AG04450 (cell line): ENCODE results near the gene PCYT1A. TPM values are rescaled to one million over a fixed set of nuclear protein-coding genes. Genes with fewer than 3 reads are reported as not detected.
"Not testable (repeated sequence)": the region's sequence is repeated elsewhere in the genome, so short reads cannot be mapped to it uniquely, and the experiment has no call there.

Source experiments
- CTCF ChIA-PET: fragments of 300-600, 350-600 bp; formaldehyde crosslinking; extraction: SDS; loops from one replicate; lab custom pipeline; 2022; ENCODE audit warnings: antibody characterized with exemption, inconsistent platforms; lab: Charles Lee
- POLR2A ChIA-PET: fragments of 350-600 bp; formaldehyde crosslinking; extraction: SDS; loops from one replicate; lab custom pipeline; 2021; ENCODE audit warnings: antibody characterized with exemption, inconsistent platforms; lab: Yijun Ruan, JAX
- DNase-seq: peaks from one replicate; pipeline ENCODE4 v3.0.0-alpha.2; 2011; ENCODE audit warnings: low read depth, low spot score
- H3K27ac ChIP-seq: one replicate; pipeline ENCODE4 v1.5.1; 2012; ENCODE audit warnings: low read depth, low read length, control low read depth
- H3K27me3 ChIP-seq: one replicate; pipeline ENCODE4 v1.6.0; 2012; ENCODE audit warnings: low read length; ENCODE audit not compliant: control insufficient read depth, insufficient read depth
- H3K4me3 ChIP-seq: 2 replicates; pipeline ENCODE4 v1.5.1; 2011; ENCODE audit warnings: mild to moderate bottlenecking, low read depth, low read length, control low read depth
- H3K9me3 ChIP-seq: 2 replicates; pipeline ENCODE4 v1.5.1; 2012; ENCODE audit warnings: low read length; ENCODE audit not compliant: control insufficient read depth, insufficient read depth
- CTCF ChIP-seq: IDR thresholded peaks from 2 replicates; pipeline ENCODE4 v1.5.1; 2011; ENCODE audit warnings: low read depth, low read length, control low read depth, inconsistent platforms
- polyA plus RNA-seq: library from polyadenylated mRNA; depleted of rRNA; stranded (reverse); fragments of >200 nt; gene quantifications from 2 replicates; pipeline ENCODE4 v1.2.3, GENCODE V29; 2011

Gene PCYT1A
- polyA plus RNA-seq, 1 experiment: 71.4 TPM

- H3K27ac ChIP-seq: no peak overlapping the region
- ChIA-PET POLR2A (no interaction called here), CTCF (interaction anchor here (0.7 to 3.4 kb wide), 16 partner anchors 8 to 430 kb away, joined by 3 to 22 read pairs (median 6); no protein-coding TSS in a partner anchor)
- H3K4me3 ChIP-seq: no peak overlapping the region
- no peaks in the 10 kb centered on the region for H3K9me3 ChIP-seq
- TF ChIP-seq CTCF: no peak
- no peaks in the 10 kb centered on the region for H3K27me3 ChIP-seq
- DNase-seq: no peak
Observed at GRCh38 chr3:196254376-196255283, 32.9 kb downstream of the PCYT1A start.

- CTCF ChIA-PET: interaction anchor here (0.5 to 3.4 kb wide), 6 partner anchors 11 to 277 kb away, joined by 3 to 22 read pairs (median 4); no protein-coding TSS in a partner anchor
Observed at GRCh38 chr3:196251918-196252317, 35.6 kb downstream of the PCYT1A start.

GRCh38 chr3:196246612-196247308 lies 40.8 kb downstream of the PCYT1A start:
- ChIA-PET POLR2A (no interaction called here), CTCF (interaction anchor here (0.6 kb wide), 1 partner anchor 283 kb away, joined by 4 read pairs; no protein-coding TSS in a partner anchor)
- Histone ChIP-seq H3K27me3 (no peaks in the 10 kb centered on the region), H3K9me3 (no peaks in the 10 kb centered on the region; the same call in 1 of the 2 replicates), H3K4me3 (no peak overlapping the region), H3K27ac (no peak overlapping the region)
- TF ChIP-seq CTCF: no peak
- DNase-seq: no peak

More at GRCh38 chr3:196251918-196252317, 35.6 kb downstream of the PCYT1A start:
- H3K27me3 ChIP-seq: no peaks in the 10 kb centered on the region
- no peak for DNase-seq
- no peak overlapping the region for H3K4me3 ChIP-seq
- POLR2A ChIA-PET: no interaction called here
- no peak for TF ChIP-seq CTCF
- H3K9me3 ChIP-seq: no peaks in the 10 kb centered on the region
- no peak overlapping the region for H3K27ac ChIP-seq

GRCh38 chr3:196244166-196244565 lies 43.4 kb downstream of the PCYT1A start:
- H3K27ac ChIP-seq, H3K9me3 ChIP-seq, DNase-seq, POLR2A ChIA-PET, H3K27me3 ChIP-seq, H3K4me3 ChIP-seq, CTCF ChIA-PET: not testable (repeated sequence)

GRCh38 chr3:196241704-196242103 lies 45.8 kb downstream of the PCYT1A start:
- ChIA-PET CTCF (interaction anchor here (2.9 kb wide), 1 partner anchor 11 kb away, joined by 22 read pairs; no protein-coding TSS in a partner anchor), POLR2A (no interaction called here)
- no peak for DNase-seq
- Histone ChIP-seq H3K4me3 (no peak overlapping the region), H3K27me3 (no peaks in the 10 kb centered on the region), H3K9me3 (no peaks in the 10 kb centered on the region; the same call in 1 of the 2 replicates), H3K27ac (no peak overlapping the region)
- no peak for TF ChIP-seq CTCF
